OCI-LY1 (cell line): ENCODE data around the gene CBX6.
"Not testable (repeated sequence)": the region's sequence is repeated elsewhere in the genome, so short reads cannot be mapped to it uniquely, and the experiment has no call there.

Experiments used
- H2AFZ ChIP-seq: fragments of 200-600 bp; sonication (generic), shearing (Covaris generic); 2 replicates; pipeline ENCODE4 v1.6.0; 2014; ENCODE audit warnings: antibody characterized with exemption, mild to moderate bottlenecking, low read length
- H3F3A ChIP-seq: fragments of 200-600 bp; sonication (generic), shearing (Covaris generic); 2 replicates; pipeline ENCODE4 v1.6.0; 2014; ENCODE audit warnings: mild to moderate bottlenecking, antibody characterized with exemption, low read length, moderate library complexity; ENCODE audit not compliant: insufficient read depth
- H3K27ac ChIP-seq: fragments of 200-600 bp; sonication (generic); 2 replicates; pipeline ENCODE4 v1.5.1; 2014; ENCODE audit warnings: low read length, mixed run types, mild to moderate bottlenecking, low read depth; ENCODE audit not compliant: poor library complexity, severe bottlenecking
- H3K27me3 ChIP-seq: fragments of 200-600 bp; sonication (generic); 2 replicates; pipeline ENCODE4 v1.6.0; 2014; ENCODE audit warnings: antibody characterized with exemption, mild to moderate bottlenecking, low read length, moderate library complexity; ENCODE audit not compliant: insufficient read depth
- H3K36me3 ChIP-seq: fragments of 200-600 bp; sonication (generic); 2 replicates; pipeline ENCODE4 v1.6.1; 2014; ENCODE audit warnings: mild to moderate bottlenecking, antibody characterized with exemption, low read length, moderate library complexity, mixed read lengths; ENCODE audit not compliant: insufficient read depth
- H3K4me1 ChIP-seq: fragments of 200-600 bp; sonication (generic); 2 replicates; pipeline ENCODE4 v1.5.1; 2014; ENCODE audit warnings: mild to moderate bottlenecking, low read length, moderate library complexity; ENCODE audit not compliant: insufficient read depth, severe bottlenecking
- H3K4me2 ChIP-seq: fragments of 200-600 bp; sonication (generic), shearing (Covaris generic); 2 replicates; pipeline ENCODE4 v1.6.1; 2014; ENCODE audit warnings: low read length
- H3K4me3 ChIP-seq: fragments of 200-600 bp; sonication (generic); 2 replicates; pipeline ENCODE4 v1.5.1; 2014; ENCODE audit warnings: low read length, low read depth, mild to moderate bottlenecking, mixed read lengths; ENCODE audit not compliant: poor library complexity, severe bottlenecking
- H3K79me2 ChIP-seq: fragments of 200-600 bp; shearing (Covaris generic); 2 replicates; pipeline ENCODE4 v1.6.1; 2016; ENCODE audit warnings: mixed run types, low read length, mixed read lengths; ENCODE audit not compliant: insufficient read depth
- H3K9ac ChIP-seq: fragments of 200-600 bp; sonication (generic), shearing (Covaris generic); 2 replicates; pipeline ENCODE4 v1.6.1; 2014; ENCODE audit warnings: mild to moderate bottlenecking, low read length, mixed read lengths
- H3K9me2 ChIP-seq: fragments of 200-600 bp; sonication (generic), shearing (Covaris generic); 2 replicates; pipeline ENCODE4 v1.6.1; 2014; ENCODE audit warnings: low read depth, mild to moderate bottlenecking, low read length, mixed read lengths
- H3K9me3 ChIP-seq: fragments of 200-600 bp; shearing (Covaris generic); 2 replicates; pipeline ENCODE4 v1.6.1; 2014; ENCODE audit warnings: low read length, mixed read lengths
- H4K20me1 ChIP-seq: fragments of 200-600 bp; sonication (generic), shearing (Covaris generic); 2 replicates; pipeline ENCODE4 v1.6.0; 2016; ENCODE audit warnings: mild to moderate bottlenecking, low read length; ENCODE audit not compliant: insufficient read depth
- CTCF ChIP-seq: fragments of 200-600 bp; sonication (generic), shearing (Covaris generic); IDR thresholded peaks from 2 replicates; pipeline ENCODE4 v1.5.1; 2017; ENCODE audit warnings: mild to moderate bottlenecking, antibody characterized with exemption, low read length, moderate library complexity, mixed read lengths
- EZH2 ChIP-seq: fragments of 200-600 bp; sonication (generic), shearing (Covaris generic); IDR thresholded peaks from 2 replicates; pipeline ENCODE4 v1.8.0; 2017; ENCODE audit warnings: borderline replicate concordance, mixed run types, mild to moderate bottlenecking, antibody characterized with exemption, low read length, moderate library complexity, mixed read lengths

CBX6 gene

GRCh38 chr22:38859581-38860282 lies 12.3 kb downstream of the CBX6 start:
- H3K36me3 ChIP-seq, result no peaks in the 10 kb centered on the region; the same call in 1 of the 2 replicates
- no peaks in the 10 kb centered on the region for H4K20me1 ChIP-seq
- no peaks in the 10 kb centered on the region for H3F3A ChIP-seq
- no peak overlapping the region for H3K4me3 ChIP-seq
- no peaks in the 10 kb centered on the region for H3K9me2 ChIP-seq
- TF ChIP-seq EZH2, result no peak
- TF ChIP-seq CTCF, result no peak
- H3K9ac ChIP-seq, result no peak overlapping the region
- no peak overlapping the region for H2AFZ ChIP-seq
- H3K79me2 ChIP-seq, result no peaks in the 10 kb centered on the region
- H3K27me3 ChIP-seq, result peaks cover 5% of the 10 kb centered on the region; the same call in 1 of the 2 replicates
- no peaks in the 10 kb centered on the region for H3K4me1 ChIP-seq
- H3K27ac ChIP-seq, result no peak overlapping the region
- H3K9me3 ChIP-seq, result no peaks in the 10 kb centered on the region
- H3K4me2 ChIP-seq, result no peak overlapping the region

- no peak overlapping the region for H3K4me2 ChIP-seq
- no peaks in the 10 kb centered on the region for H3K4me1 ChIP-seq
- H4K20me1 ChIP-seq, result no peaks in the 10 kb centered on the region
- H3K27me3 ChIP-seq, result peaks cover 5% of the 10 kb centered on the region; the same call in 1 of the 2 replicates
- H3K9me2 ChIP-seq, result no peaks in the 10 kb centered on the region
- TF ChIP-seq EZH2 (no peak), CTCF (no peak)
- no peak overlapping the region for H3K27ac ChIP-seq
- no peak overlapping the region for H3K9ac ChIP-seq
- no peak overlapping the region for H2AFZ ChIP-seq
- H3F3A ChIP-seq, result no peaks in the 10 kb centered on the region
- no peaks in the 10 kb centered on the region for H3K79me2 ChIP-seq
- no peaks in the 10 kb centered on the region for H3K9me3 ChIP-seq
- H3K36me3 ChIP-seq, result no peaks in the 10 kb centered on the region
- no peak overlapping the region for H3K4me3 ChIP-seq
Measured at GRCh38 chr22:38858492-38858891, 13.5 kb downstream of the CBX6 start.

DNA sequence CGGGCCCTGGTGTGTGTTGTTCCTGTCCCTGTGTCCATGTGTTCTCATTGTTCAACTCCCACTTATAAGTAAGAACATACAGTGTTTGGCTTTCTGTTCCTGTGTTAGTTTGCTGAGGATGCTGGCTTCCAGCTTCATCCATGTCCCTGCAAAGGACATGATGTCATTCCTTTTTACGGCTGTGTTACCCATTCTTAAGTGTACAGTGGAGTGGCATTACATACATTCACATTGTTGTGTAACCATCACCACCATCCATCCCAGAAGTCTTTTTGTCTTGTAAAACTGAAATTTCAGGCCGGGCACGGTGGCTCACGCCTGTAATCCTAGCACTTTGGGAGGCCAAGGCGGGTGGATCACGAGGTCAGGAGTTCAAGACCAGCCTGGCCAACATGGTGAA lies 17.5 kb downstream of the CBX6 start:
- H3K9me3 ChIP-seq, H3F3A ChIP-seq, H3K9ac ChIP-seq, H3K36me3 ChIP-seq, H3K79me2 ChIP-seq, H2AFZ ChIP-seq, H3K4me3 ChIP-seq, H3K9me2 ChIP-seq, H3K4me1 ChIP-seq, H3K27me3 ChIP-seq, H4K20me1 ChIP-seq, H3K27ac ChIP-seq, H3K4me2 ChIP-seq: not testable (repeated sequence)

DNA sequence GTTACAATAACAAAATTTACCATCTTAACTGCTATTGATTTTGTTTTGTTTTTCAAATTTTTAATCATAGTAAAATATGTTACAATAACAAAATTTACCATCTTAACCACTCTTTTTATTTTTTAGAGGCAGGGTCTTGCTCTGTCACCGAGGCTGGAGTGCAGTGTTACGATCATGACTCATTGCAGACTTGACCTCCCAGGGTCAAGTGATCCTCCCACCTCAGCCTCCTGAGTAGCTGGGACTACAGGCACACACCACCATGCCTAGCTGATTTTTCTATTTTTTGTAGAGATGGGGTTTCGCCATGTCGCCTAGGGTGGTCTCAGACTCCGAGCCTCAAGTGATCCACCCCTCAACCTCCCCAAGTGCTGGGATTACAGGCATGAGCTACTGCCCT lies 18.1 kb downstream of the CBX6 start:
- peaks cover 12% of the 10 kb centered on the region for H3K27me3 ChIP-seq
- H4K20me1 ChIP-seq, H3K4me1 ChIP-seq, H3K9ac ChIP-seq, H3F3A ChIP-seq, H3K4me3 ChIP-seq, H3K4me2 ChIP-seq, H2AFZ ChIP-seq, H3K9me2 ChIP-seq, H3K9me3 ChIP-seq, H3K79me2 ChIP-seq, H3K36me3 ChIP-seq, H3K27ac ChIP-seq: not testable (repeated sequence)
